H9 (cell line): ENCODE measurements around the gene GOLGA1. TPM values are rescaled to one million over a fixed set of nuclear protein-coding genes. Genes with fewer than 3 reads are reported as not detected.

Experiments
- DNase-seq: peaks from one replicate; pipeline ENCODE4 v3.0.0-alpha.2; 2017
- H2AFZ ChIP-seq: one replicate; pipeline ENCODE4 v1.6.1; 2013; ENCODE audit warnings: mild to moderate bottlenecking, low read length, control low read depth, moderate library complexity
- H2AK5ac ChIP-seq: 2 replicates; pipeline ENCODE4 v1.6.1; 2013; ENCODE audit warnings: low read length, control low read depth, mixed read lengths; ENCODE audit not compliant: insufficient read length
- H2BK120ac ChIP-seq: one replicate; pipeline ENCODE4 v1.6.1; 2013; ENCODE audit warnings: low read depth, mild to moderate bottlenecking, low read length, control low read depth, inconsistent platforms; ENCODE audit not compliant: poor library complexity, severe bottlenecking
- H2BK12ac ChIP-seq: 2 replicates; pipeline ENCODE4 v1.6.1; 2013; ENCODE audit warnings: low read length, control low read depth, mixed read lengths, low read depth; ENCODE audit not compliant: insufficient read length
- H2BK15ac ChIP-seq: 2 replicates; pipeline ENCODE4 v1.6.1; 2013; ENCODE audit warnings: low read depth, low read length, control low read depth
- H2BK20ac ChIP-seq: one replicate; pipeline ENCODE4 v1.6.1; 2013; ENCODE audit warnings: low read depth, mild to moderate bottlenecking, low read length, control low read depth, inconsistent platforms; ENCODE audit not compliant: poor library complexity, severe bottlenecking
- H2BK5ac ChIP-seq: 2 replicates; pipeline ENCODE4 v1.6.1; 2013; ENCODE audit warnings: low read length, control low read depth, mixed read lengths; ENCODE audit not compliant: insufficient read length
- H3K14ac ChIP-seq: 2 replicates; pipeline ENCODE4 v1.6.1; 2013; ENCODE audit warnings: low read length, control low read depth; ENCODE audit not compliant: insufficient read depth
- H3K18ac ChIP-seq: 2 replicates; pipeline ENCODE4 v1.6.1; 2013; ENCODE audit warnings: low read depth, mild to moderate bottlenecking, mixed read lengths, low read length, control low read depth; ENCODE audit not compliant: insufficient read length
- H3K23ac ChIP-seq: 2 replicates; pipeline ENCODE4 v1.6.1; 2013; ENCODE audit warnings: low read length, control low read depth, mixed read lengths, low read depth; ENCODE audit not compliant: insufficient read length
- H3K23me2 ChIP-seq: 2 replicates; pipeline ENCODE4 v1.6.1; 2013; ENCODE audit warnings: low read depth, mild to moderate bottlenecking, mixed read lengths, low read length, control low read depth; ENCODE audit not compliant: insufficient read length, poor library complexity, severe bottlenecking
- H3K27ac ChIP-seq: 2 replicates; pipeline ENCODE4 v1.5.1; 2013; ENCODE audit warnings: low read length, control low read depth, mixed read lengths, low read depth; ENCODE audit not compliant: insufficient read length
- H3K27me3 ChIP-seq: 2 replicates; pipeline ENCODE4 v1.6.1; 2013; ENCODE audit warnings: low read length, control low read depth, inconsistent platforms; ENCODE audit not compliant: insufficient read depth
- H3K4ac ChIP-seq: 2 replicates; pipeline ENCODE4 v1.6.1; 2013; ENCODE audit warnings: low read depth, mild to moderate bottlenecking, control low read depth, inconsistent platforms, low read length, moderate library complexity
- H3K4me1 ChIP-seq: 2 replicates; pipeline ENCODE4 v1.6.1; 2013; ENCODE audit warnings: low read length, control low read depth, inconsistent platforms; ENCODE audit not compliant: insufficient read depth
- H3K4me2 ChIP-seq: 2 replicates; pipeline ENCODE4 v1.6.1; 2013; ENCODE audit warnings: low read length, control low read depth, mixed read lengths; ENCODE audit not compliant: insufficient read length, insufficient read depth
- H3K56ac ChIP-seq: 2 replicates; pipeline ENCODE4 v1.6.1; 2013; ENCODE audit warnings: low read depth, mild to moderate bottlenecking, mixed read lengths, low read length, control low read depth; ENCODE audit not compliant: insufficient read length
- H3K79me1 ChIP-seq: 2 replicates; pipeline ENCODE4 v1.6.1; 2013; ENCODE audit warnings: low read depth, mild to moderate bottlenecking, moderate library complexity, low read length, control low read depth, inconsistent platforms; ENCODE audit not compliant: insufficient read depth, poor library complexity, severe bottlenecking
- H3K79me2 ChIP-seq: 2 replicates; pipeline ENCODE4 v1.6.1; 2013; ENCODE audit warnings: low read length, control low read depth, inconsistent platforms; ENCODE audit not compliant: insufficient read depth
- H3K9ac ChIP-seq: 2 replicates; pipeline ENCODE4 v1.6.1; 2013; ENCODE audit warnings: low read length, control low read depth, mixed read lengths; ENCODE audit not compliant: insufficient read length; ENCODE audit errors: extremely low read depth
- H3K9me3 ChIP-seq: one replicate; pipeline ENCODE4 v1.6.1; 2013; ENCODE audit warnings: low read depth, low read length, inconsistent platforms; ENCODE audit not compliant: control insufficient read depth
- H3T11ph ChIP-seq: one replicate; pipeline ENCODE4 v1.6.1; 2013; ENCODE audit warnings: mild to moderate bottlenecking, low read length, control low read depth, inconsistent platforms
- H4K20me1 ChIP-seq: one replicate; pipeline ENCODE4 v1.6.1; 2013; ENCODE audit not compliant: control insufficient read depth, insufficient read length, insufficient read depth
- H4K5ac ChIP-seq: 2 replicates; pipeline ENCODE4 v1.6.1; 2013; ENCODE audit warnings: low read depth, mild to moderate bottlenecking, mixed read lengths, low read length, control low read depth; ENCODE audit not compliant: insufficient read length
- H4K8ac ChIP-seq: replicated peaks from 2 replicates; pipeline ENCODE4 v1.6.1; 2013; ENCODE audit warnings: low read length, control low read depth, mixed read lengths, low read depth; ENCODE audit not compliant: insufficient read length
- H4K91ac ChIP-seq: 2 replicates; pipeline ENCODE4 v1.6.1; 2013; ENCODE audit warnings: low read depth, mild to moderate bottlenecking, moderate library complexity, mixed read lengths, low read length, control low read depth; ENCODE audit not compliant: insufficient read length
- H3K27ac Mint-ChIP-seq, 3 experiments: 2 replicates in 2 of 3; 3 replicates in 1 of 3; pipeline ENCODE4 v1.8.0; 2020 to 2021; ENCODE audit warnings: mixed read lengths in 3 of 3, mild to moderate bottlenecking in 1 of 3, moderate library complexity in 1 of 3
- H3K27me3 Mint-ChIP-seq: 2 replicates; pipeline ENCODE4 v1.8.0; 2021; ENCODE audit warnings: low read depth, mild to moderate bottlenecking, moderate library complexity, mixed read lengths
- H3K36me3 Mint-ChIP-seq, 3 experiments: 2 replicates in 2 of 3; 3 replicates in 1 of 3; pipeline ENCODE4 v1.8.0; 2020 to 2021; ENCODE audit warnings: low read depth in 3 of 3, mixed read lengths in 3 of 3; ENCODE audit not compliant: insufficient read depth in 1 of 3
- H3K4me1 Mint-ChIP-seq, 2 experiments: 2 replicates each; pipeline ENCODE4 v1.8.0; 2020; ENCODE audit warnings: mixed read lengths in 2 of 2
- H3K4me3 Mint-ChIP-seq, 2 experiments: 2 replicates in 1 of 2; 3 replicates in 1 of 2; pipeline ENCODE4 v1.8.0; 2020 to 2021; ENCODE audit warnings: mild to moderate bottlenecking in 2 of 2, mixed read lengths in 2 of 2, moderate library complexity in 1 of 2
- H3K9me3 Mint-ChIP-seq, 2 experiments: 2 replicates in 1 of 2; 3 replicates in 1 of 2; pipeline ENCODE4 v1.8.0; 2020; ENCODE audit warnings: mild to moderate bottlenecking in 2 of 2, mixed read lengths in 2 of 2, moderate library complexity in 1 of 2
- WGBS: extraction: QIAGEN DNeasy Blood & Tissue Kit; methylation state at CpG from one replicate; pipeline ENCODE4 v1.1.7; 2013; ENCODE audit warnings: missing lambda C conversion rate, low lambda C conversion rate, mixed read lengths; ENCODE audit not compliant: insufficient read length; ENCODE audit errors: extremely low coverage; 5-methylcytosine and 5-hydroxymethylcytosine counted together
- total RNA-seq: library from RNA; stranded (reverse); gene quantifications from 2 replicates; pipeline ENCODE4 v1.2.1, GENCODE V29; 2021
- TF ChIP-seq, protein P1 (sequence below): fragments of 200-600 bp; sonication (generic); conservative IDR thresholded peaks from 3 replicates; pipeline ENCODE4 v1.8.0; 2021; ENCODE audit warnings: antibody characterized with exemption, mild to moderate bottlenecking

GOLGA1 gene
- total RNA-seq, 1 experiment from 2014 or later = 7.6 TPM

DNA sequence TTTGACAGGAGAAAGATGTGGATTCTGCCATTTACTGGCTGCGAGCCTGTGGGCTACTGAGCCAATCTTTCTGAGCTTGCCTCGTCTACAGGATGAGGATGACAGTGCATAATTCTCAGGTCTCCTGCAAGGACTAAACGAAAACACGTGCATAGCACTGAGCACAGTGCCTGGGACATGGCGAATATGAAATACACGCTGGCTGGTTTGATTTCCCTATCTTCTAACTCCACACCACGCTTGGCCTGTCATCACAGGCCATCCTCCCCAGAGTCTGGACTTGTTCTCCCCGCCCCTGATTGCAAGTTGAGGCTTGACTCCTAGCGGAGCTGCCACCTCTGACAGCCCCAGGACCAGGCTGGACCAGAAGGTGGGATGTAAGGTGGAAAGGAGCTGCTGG is 41.0 kb downstream of the GOLGA1 start:
- Mint-ChIP-seq H3K9me3 (no peaks in the 10 kb centered on the region), H3K4me1 (peaks cover 2% of the 10 kb centered on the region in 2 experiments; a peak in 3 of 4 replicates), H3K27me3 (no peaks in the 10 kb centered on the region), H3K4me3 (no peak overlapping the region), H3K27ac (peak overlapping the region; percentile 1 to 87 (median 11); a peak in 3 of 7 replicates), H3K36me3 (peaks cover 3 to 15% (median 9%) of the 10 kb centered on the region in 3 experiments; a peak in 6 of 7 replicates)
- Histone ChIP-seq H4K91ac (no peak overlapping the region), H3K23me2 (no peaks in the 10 kb centered on the region), H3K4me2 (no peak overlapping the region), H3K9me3 (no peaks in the 10 kb centered on the region), H2BK120ac (no peak overlapping the region), H3K79me1 (no peaks in the 10 kb centered on the region), H2BK15ac (no peak overlapping the region), H3K27me3 (no peaks in the 10 kb centered on the region), H3K4me1 (no peaks in the 10 kb centered on the region), H2BK12ac (no peak overlapping the region), H3K18ac (no peak overlapping the region), H3K56ac (no peak overlapping the region), H3K4ac (no peak overlapping the region), H3T11ph (no peak overlapping the region), H3K9ac (no peak overlapping the region), H3K14ac (no peak overlapping the region), H2AFZ (no peak overlapping the region), H3K23ac (no peak overlapping the region), H2BK5ac (no peak overlapping the region), H2AK5ac (no peak overlapping the region), H4K20me1 (no peaks in the 10 kb centered on the region), H4K5ac (no peak overlapping the region), H4K8ac (no peak overlapping the region), H3K79me2 (no peaks in the 10 kb centered on the region), H2BK20ac (no peak overlapping the region), H3K27ac (no peak overlapping the region)
- TF ChIP-seq, protein P1, sequence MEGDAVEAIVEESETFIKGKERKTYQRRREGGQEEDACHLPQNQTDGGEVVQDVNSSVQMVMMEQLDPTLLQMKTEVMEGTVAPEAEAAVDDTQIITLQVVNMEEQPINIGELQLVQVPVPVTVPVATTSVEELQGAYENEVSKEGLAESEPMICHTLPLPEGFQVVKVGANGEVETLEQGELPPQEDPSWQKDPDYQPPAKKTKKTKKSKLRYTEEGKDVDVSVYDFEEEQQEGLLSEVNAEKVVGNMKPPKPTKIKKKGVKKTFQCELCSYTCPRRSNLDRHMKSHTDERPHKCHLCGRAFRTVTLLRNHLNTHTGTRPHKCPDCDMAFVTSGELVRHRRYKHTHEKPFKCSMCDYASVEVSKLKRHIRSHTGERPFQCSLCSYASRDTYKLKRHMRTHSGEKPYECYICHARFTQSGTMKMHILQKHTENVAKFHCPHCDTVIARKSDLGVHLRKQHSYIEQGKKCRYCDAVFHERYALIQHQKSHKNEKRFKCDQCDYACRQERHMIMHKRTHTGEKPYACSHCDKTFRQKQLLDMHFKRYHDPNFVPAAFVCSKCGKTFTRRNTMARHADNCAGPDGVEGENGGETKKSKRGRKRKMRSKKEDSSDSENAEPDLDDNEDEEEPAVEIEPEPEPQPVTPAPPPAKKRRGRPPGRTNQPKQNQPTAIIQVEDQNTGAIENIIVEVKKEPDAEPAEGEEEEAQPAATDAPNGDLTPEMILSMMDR = no peak
- no CpG with 5 or more reads among the region's 9 CpGs for WGBS
- DNase-seq = no peak
